Liver (tissue), 9 donors: Measurements from ENCODE around the gene HMX1. TPM values are rescaled to one million over a fixed set of nuclear protein-coding genes. Genes with fewer than 3 reads are reported as not detected.

Experiments
- DNase-seq: peaks from one replicate; pipeline ENCODE4 v3.0.0-alpha.2; 2017; ENCODE audit warnings: low spot score
- H3K27ac ChIP-seq, 2 donors: one replicate each; pipeline ENCODE4 v1.7.0; 2013; ENCODE audit warnings: inconsistent platforms in 2 of 2, low read length in 2 of 2, control low read depth in 1 of 2, low read depth in 1 of 2, mild to moderate bottlenecking in 1 of 2
- H3K27me3 ChIP-seq, 4 donors: one replicate each; pipeline versions ENCODE4 v1.6.1 to v1.7.0; 2013; ENCODE audit warnings: low read length in 3 of 4, inconsistent platforms in 1 of 4, mild to moderate bottlenecking in 1 of 4, moderate library complexity in 1 of 4; ENCODE audit not compliant: control insufficient read depth in 4 of 4, insufficient read depth in 4 of 4
- H3K36me3 ChIP-seq, 4 donors: one replicate each; pipeline versions ENCODE4 v1.6.1 to v1.7.0; 2013; ENCODE audit warnings: low read length in 3 of 4, mild to moderate bottlenecking in 3 of 4, low read depth in 1 of 4, moderate library complexity in 1 of 4; ENCODE audit not compliant: control insufficient read depth in 4 of 4, insufficient read depth in 3 of 4
- H3K4me1 ChIP-seq, 4 donors: one replicate each; pipeline versions ENCODE4 v1.6.1 to v1.7.0; 2013; ENCODE audit warnings: low read length in 3 of 4, mild to moderate bottlenecking in 3 of 4, moderate library complexity in 1 of 4; ENCODE audit not compliant: control insufficient read depth in 4 of 4, insufficient read depth in 4 of 4
- H3K4me3 ChIP-seq, 3 donors: one replicate each; pipeline versions ENCODE4 v1.6.1 to v1.7.0; 2013; ENCODE audit warnings: low read length in 3 of 3, control low read depth in 1 of 3, low read depth in 1 of 3, mild to moderate bottlenecking in 1 of 3
- H3K9ac ChIP-seq, 2 donors: one replicate each; pipeline ENCODE4 v1.7.0; 2013; ENCODE audit warnings: low read length in 2 of 2, mild to moderate bottlenecking in 2 of 2, moderate library complexity in 2 of 2, control low read depth in 1 of 2, low read depth in 1 of 2
- H3K9me3 ChIP-seq, 4 donors: one replicate each; pipeline versions ENCODE4 v1.6.1 to v1.7.0; 2013; ENCODE audit warnings: low read length in 3 of 4; ENCODE audit not compliant: control insufficient read depth in 4 of 4
- ATF3 ChIP-seq: IDR thresholded peaks from 2 replicates; pipeline ENCODE4 v1.6.1; 2016; ENCODE audit warnings: antibody characterized with exemption
- CTCF ChIP-seq: fragments of 150-350 bp; IDR thresholded peaks from 2 replicates; pipeline ENCODE4 v1.5.1; 2017; ENCODE audit warnings: improper control_type of control experiment, low read depth, low read length; ENCODE audit not compliant: missing input control
- EGR1 ChIP-seq, 2 donors: IDR thresholded peaks; 2 replicates each; pipeline ENCODE4 v1.6.1; 2016 to 2018; ENCODE audit warnings: antibody characterized with exemption in 2 of 2, low read depth in 2 of 2
- FOXA1 ChIP-seq: IDR thresholded peaks from 2 replicates; pipeline ENCODE4 v1.6.1; 2016; ENCODE audit warnings: antibody characterized with exemption
- FOXA2 ChIP-seq: IDR thresholded peaks from 2 replicates; pipeline ENCODE4 v1.6.1; 2016; ENCODE audit warnings: antibody characterized with exemption
- GABPA ChIP-seq, 2 donors: IDR thresholded peaks in 1 of 2; conservative IDR thresholded peaks in 1 of 2; 2 replicates each; pipeline ENCODE4 v1.6.1; 2016; ENCODE audit warnings: antibody characterized with exemption in 2 of 2, mild to moderate bottlenecking in 1 of 2, moderate library complexity in 1 of 2
- HNF4A ChIP-seq, 2 donors: conservative IDR thresholded peaks; 2 replicates each; pipeline ENCODE4 v1.6.1; 2016; ENCODE audit warnings: antibody characterized with exemption in 2 of 2, mild to moderate bottlenecking in 2 of 2
- HNF4G ChIP-seq: IDR thresholded peaks from 2 replicates; pipeline ENCODE4 v1.6.1; 2016; ENCODE audit warnings: antibody characterized with exemption
- JUND ChIP-seq, 2 donors: IDR thresholded peaks; 2 replicates each; pipeline ENCODE4 v1.6.1; 2016; ENCODE audit warnings: antibody characterized with exemption in 2 of 2
- MAX ChIP-seq: IDR thresholded peaks from 2 replicates; pipeline ENCODE4 v1.6.1; 2016; ENCODE audit warnings: antibody characterized with exemption
- NR2F2 ChIP-seq: IDR thresholded peaks from 2 replicates; pipeline ENCODE4 v1.6.1; 2016; ENCODE audit warnings: antibody characterized with exemption
- RAD21 ChIP-seq, 2 donors: IDR thresholded peaks; 2 replicates each; pipeline ENCODE4 v1.6.1; 2016; ENCODE audit warnings: antibody characterized with exemption in 2 of 2, mild to moderate bottlenecking in 2 of 2
- REST ChIP-seq: IDR thresholded peaks from 2 replicates; pipeline ENCODE4 v1.6.1; 2016; ENCODE audit warnings: antibody characterized with exemption, mild to moderate bottlenecking
- RXRA ChIP-seq, 2 donors: IDR thresholded peaks; 2 replicates each; pipeline ENCODE4 v1.6.1; 2017 to 2018; ENCODE audit warnings: antibody characterized with exemption in 2 of 2, mild to moderate bottlenecking in 1 of 2
- SP1 ChIP-seq: IDR thresholded peaks from 2 replicates; pipeline ENCODE4 v1.6.1; 2018; ENCODE audit warnings: antibody characterized with exemption, mild to moderate bottlenecking
- TAF1 ChIP-seq: conservative IDR thresholded peaks from 2 replicates; pipeline ENCODE4 v1.6.1; 2016; ENCODE audit warnings: antibody characterized with exemption, mild to moderate bottlenecking
- YY1 ChIP-seq: IDR thresholded peaks from 2 replicates; pipeline ENCODE4 v1.6.1; 2016; ENCODE audit warnings: antibody characterized with exemption, mild to moderate bottlenecking
- ZBTB33 ChIP-seq: IDR thresholded peaks from 2 replicates; pipeline ENCODE4 v1.6.1; 2016; ENCODE audit warnings: antibody characterized with exemption
- WGBS: extraction: QIAGEN DNeasy Blood & Tissue Kit; methylation state at CpG from one replicate; pipeline ENCODE4 v1.1.7; 2013; 5-methylcytosine and 5-hydroxymethylcytosine counted together
- polyA plus RNA-seq, 2 donors: library from polyadenylated mRNA; stranded (reverse) in 1 of 2; unstranded in 1 of 2; fragments of 200-250 nt in 1 of 2; fragments of >200 nt in 1 of 2; fragmentation: Nextera tagmentation in 1 of 2; extraction: Ambion mirVana in 1 of 2; gene quantifications; one replicate each; pipeline versions ENCODE4 v1.2.1 to v1.2.3, GENCODE V29; 2013 to 2015
- total RNA-seq, 2 donors: library from RNA; depleted of rRNA; stranded (reverse); fragments of >200 nt; gene quantifications; one replicate each; pipeline ENCODE4 v1.2.3, GENCODE V29; 2014
- donor health status: healthy.
- donor health status: healthy.
- donor health status: healthy.
- donor health status: healthy.
- donor health status: healthy.

The HMX1 gene
- total and polyA plus RNA-seq, 4 donors: not detected

GRCh38 chr4:8856835-8857621, 14.6 kb downstream of the HMX1 start:
- H3K27me3 ChIP-seq: peaks cover 0 to 37% (median 14%) of the 10 kb centered on the region in 4 donors
- H3K9ac ChIP-seq: no peak overlapping the region
- WGBS: 3% methylated on average over 51 of the region's 51 CpGs
- no peak overlapping the region for H3K27ac ChIP-seq
- peak overlapping the region in 1 of 3 donors; percentile 13 for H3K4me3 ChIP-seq
- H3K9me3 ChIP-seq: peaks cover 0 to 9% (median 4%) of the 10 kb centered on the region in 4 donors
- DNase-seq: no peak
- H3K36me3 ChIP-seq: no peaks in the 10 kb centered on the region
- peaks cover 4 to 23% (median 9%) of the 10 kb centered on the region in 4 donors for H3K4me1 ChIP-seq
- TF ChIP-seq FOXA2: no peak
- no peak for TF ChIP-seq NR2F2
- TF ChIP-seq TAF1: no peak
- TF ChIP-seq HNF4A (conservative IDR thresholded peaks at IDR 0.05): no peak
- TF ChIP-seq RXRA (IDR thresholded peaks at IDR 0.05): no peak
- TF ChIP-seq RAD21 (IDR thresholded peaks at IDR 0.05): no peak
- TF ChIP-seq JUND (IDR thresholded peaks at IDR 0.05): no peak
- no peak for TF ChIP-seq HNF4G
- TF ChIP-seq ATF3: no peak

- Histone ChIP-seq H3K27ac (no peak overlapping the region), H3K4me1 (peaks cover 2 to 18% (median 9%) of the 10 kb centered on the region in 4 donors), H3K36me3 (no peaks in the 10 kb centered on the region), H3K4me3 (no peak overlapping the region), H3K9ac (no peak overlapping the region), H3K9me3 (peaks cover 0 to 9% (median 4%) of the 10 kb centered on the region in 4 donors), H3K27me3 (peaks cover 0 to 25% (median 14%) of the 10 kb centered on the region in 4 donors)
- 5% methylated on average over 9 of the region's 9 CpGs for WGBS
- no peak for DNase-seq
- TF ChIP-seq ZBTB33 (no peak), FOXA2 (no peak), ATF3 (no peak), RAD21 (IDR thresholded peaks at IDR 0.05) (no peak), FOXA1 (no peak), REST (no peak), HNF4A (conservative IDR thresholded peaks at IDR 0.05) (no peak), RXRA (IDR thresholded peaks at IDR 0.05) (no peak), EGR1 (IDR thresholded peaks at IDR 0.05; ENCODE audit: low read depth in 2 of 2) (no peak), SP1 (no peak), YY1 (no peak), HNF4G (no peak), CTCF (no peak), NR2F2 (no peak), MAX (no peak), JUND (IDR thresholded peaks at IDR 0.05) (no peak), GABPA (IDR thresholded peaks at IDR 0.05 in 1 of 2, conservative IDR thresholded peaks at IDR 0.05 in 1 of 2) (no peak), TAF1 (no peak)
Measured at GRCh38 chr4:8855818-8856245, 15.8 kb downstream of the HMX1 start.
